Skeletal muscle satellite cell (primary cell): Measurements from ENCODE around the gene CD22.

ENCODE experiments used
- H3K27me3 ChIP-seq: 2 replicates; pipeline ENCODE4 v1.7.0; 2013; ENCODE audit warnings: low read length; ENCODE audit not compliant: control insufficient read depth, insufficient read depth
- H3K36me3 ChIP-seq: 2 replicates; pipeline ENCODE4 v1.7.0; 2013; ENCODE audit warnings: mild to moderate bottlenecking, control low read depth, low read length; ENCODE audit not compliant: insufficient read depth
- H3K4me1 ChIP-seq: 2 replicates; pipeline ENCODE4 v1.7.0; 2013; ENCODE audit warnings: low read length; ENCODE audit not compliant: control insufficient read depth, insufficient read depth
- H3K4me2 ChIP-seq: 2 replicates; pipeline ENCODE4 v1.7.0; 2013; ENCODE audit warnings: mild to moderate bottlenecking, low read length
- H3K4me3 ChIP-seq: 2 replicates; pipeline ENCODE4 v1.7.0; 2013; ENCODE audit warnings: low read length
- H3K9ac ChIP-seq: 2 replicates; pipeline ENCODE4 v1.7.0; 2013; ENCODE audit warnings: mild to moderate bottlenecking, low read depth, low read length, moderate library complexity
- H3K9me3 ChIP-seq: replicated peaks from 2 replicates; pipeline ENCODE4 v1.7.0; 2013; ENCODE audit warnings: mild to moderate bottlenecking, control low read depth, low read length

CD22 gene

GRCh38 chr19:35307931-35308330, 21.1 kb upstream of the CD22 start:
- Histone ChIP-seq H3K4me2 (no peak overlapping the region), H3K36me3 (no peaks in the 10 kb centered on the region), H3K4me3 (no peak overlapping the region), H3K9me3 (no peaks in the 10 kb centered on the region), H3K27me3 (peaks cover 24% of the 10 kb centered on the region), H3K4me1 (no peaks in the 10 kb centered on the region), H3K9ac (no peak overlapping the region)

DNA sequence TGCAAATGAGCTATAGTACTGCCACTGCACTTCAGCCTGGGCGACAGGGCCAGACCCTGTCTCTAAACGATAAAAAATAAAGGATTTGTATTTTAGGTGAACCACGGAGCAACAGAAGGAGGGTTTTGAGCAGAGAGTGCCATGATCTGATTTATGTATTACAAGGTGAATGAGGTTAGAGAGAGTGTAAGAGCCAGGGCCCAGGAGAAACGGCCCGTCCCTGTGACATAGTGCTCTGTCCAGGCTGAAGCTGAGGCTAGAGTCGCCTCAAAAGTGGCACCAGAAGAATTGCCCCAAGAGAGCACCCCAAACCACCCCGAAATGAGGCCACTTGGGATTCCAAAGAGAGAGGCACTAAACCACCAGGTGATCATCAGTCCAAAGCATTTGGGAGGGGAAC, 20.1 kb upstream of the CD22 start:
- H3K36me3 ChIP-seq: no peaks in the 10 kb centered on the region
- H3K4me3 ChIP-seq: no peak overlapping the region
- peaks cover 19% of the 10 kb centered on the region for H3K27me3 ChIP-seq
- H3K9me3 ChIP-seq: no peaks in the 10 kb centered on the region
- H3K4me2 ChIP-seq: no peak overlapping the region
- no peak overlapping the region for H3K9ac ChIP-seq
- no peaks in the 10 kb centered on the region for H3K4me1 ChIP-seq

DNA sequence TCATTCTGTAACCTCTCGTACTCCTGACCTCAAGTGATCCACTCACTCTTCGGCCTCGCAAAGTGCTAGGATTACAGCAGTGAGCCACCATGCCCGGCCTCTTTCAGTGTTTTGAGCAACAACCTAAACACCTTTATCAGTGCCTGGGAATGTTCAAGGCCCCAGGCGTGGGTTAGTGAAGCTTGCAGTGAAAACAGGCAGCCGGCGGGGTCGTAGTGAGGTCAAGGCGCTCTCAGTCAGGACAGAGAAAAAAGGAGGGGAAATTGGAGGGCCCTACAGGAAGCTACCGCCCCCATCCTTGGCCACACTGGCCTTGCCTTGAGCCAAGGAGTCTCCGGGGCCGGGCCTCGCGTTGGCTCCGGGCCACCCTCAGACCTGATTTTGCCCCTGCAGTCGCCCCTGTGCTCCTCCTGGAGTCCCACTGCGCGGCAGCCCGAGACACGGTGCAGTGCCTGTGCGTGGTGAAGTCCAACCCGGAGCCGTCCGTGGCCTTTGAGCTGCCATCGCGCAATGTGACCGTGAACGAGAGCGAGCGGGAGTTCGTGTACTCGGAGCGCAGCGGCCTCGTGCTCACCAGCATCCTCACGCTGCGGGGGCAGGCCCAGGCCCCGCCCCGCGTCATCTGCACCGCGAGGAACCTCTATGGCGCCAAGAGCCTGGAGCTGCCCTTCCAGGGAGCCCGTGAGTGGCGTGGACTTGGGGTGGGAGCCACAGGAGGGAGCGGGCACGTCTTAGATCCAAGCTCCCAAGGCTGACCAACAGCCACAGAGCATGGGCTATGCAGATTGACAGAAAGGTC, 19.3 kb upstream of the CD22 start:
- Histone ChIP-seq H3K9me3 (no peaks in the 10 kb centered on the region), H3K4me2 (no peak overlapping the region), H3K9ac (no peak overlapping the region), H3K4me1 (no peaks in the 10 kb centered on the region), H3K4me3 (no peak overlapping the region), H3K27me3 (peaks cover 19% of the 10 kb centered on the region), H3K36me3 (no peaks in the 10 kb centered on the region)

GRCh38 chr19:35310331-35310730, 18.7 kb upstream of the CD22 start:
- H3K4me1 ChIP-seq: no peaks in the 10 kb centered on the region
- no peaks in the 10 kb centered on the region for H3K9me3 ChIP-seq
- H3K4me2 ChIP-seq: no peak overlapping the region
- H3K4me3 ChIP-seq: no peak overlapping the region
- H3K36me3 ChIP-seq: no peaks in the 10 kb centered on the region
- peaks cover 19% of the 10 kb centered on the region for H3K27me3 ChIP-seq
- H3K9ac ChIP-seq: no peak overlapping the region

DNA sequence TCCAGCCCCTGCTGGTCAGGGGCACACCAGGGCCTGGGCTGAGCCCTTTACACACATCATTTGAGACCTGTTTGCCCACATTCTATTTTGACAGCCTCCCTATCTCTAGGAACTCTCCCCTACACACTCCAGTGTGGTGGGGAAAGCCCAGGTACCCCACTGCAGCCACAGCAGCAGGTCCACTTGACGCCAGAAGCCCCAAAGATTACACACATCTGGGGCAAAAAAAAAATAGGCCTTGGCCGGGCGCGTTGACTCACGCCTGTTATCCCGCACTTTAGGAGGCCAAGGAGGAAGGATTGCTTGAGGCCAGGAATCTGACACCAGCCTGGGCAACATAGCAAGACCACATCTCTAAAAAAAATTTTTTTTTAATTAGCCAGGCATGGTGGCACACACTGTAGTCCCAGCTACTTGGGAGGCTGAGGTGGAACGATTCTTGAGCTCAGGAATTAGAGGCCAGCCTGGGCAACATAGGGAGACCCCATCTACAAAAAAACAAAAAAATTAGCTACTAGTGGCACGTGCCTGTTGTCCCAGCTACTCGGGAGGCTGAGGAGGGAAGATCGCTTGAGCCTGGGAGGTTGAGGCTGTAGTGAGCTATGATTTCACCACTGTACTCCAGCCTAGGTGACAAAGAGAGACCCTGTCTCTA, 18.0 kb upstream of the CD22 start:
- peaks cover 19% of the 10 kb centered on the region for H3K27me3 ChIP-seq
- H3K9ac ChIP-seq: no peak overlapping the region
- no peaks in the 10 kb centered on the region for H3K4me1 ChIP-seq

DNA sequence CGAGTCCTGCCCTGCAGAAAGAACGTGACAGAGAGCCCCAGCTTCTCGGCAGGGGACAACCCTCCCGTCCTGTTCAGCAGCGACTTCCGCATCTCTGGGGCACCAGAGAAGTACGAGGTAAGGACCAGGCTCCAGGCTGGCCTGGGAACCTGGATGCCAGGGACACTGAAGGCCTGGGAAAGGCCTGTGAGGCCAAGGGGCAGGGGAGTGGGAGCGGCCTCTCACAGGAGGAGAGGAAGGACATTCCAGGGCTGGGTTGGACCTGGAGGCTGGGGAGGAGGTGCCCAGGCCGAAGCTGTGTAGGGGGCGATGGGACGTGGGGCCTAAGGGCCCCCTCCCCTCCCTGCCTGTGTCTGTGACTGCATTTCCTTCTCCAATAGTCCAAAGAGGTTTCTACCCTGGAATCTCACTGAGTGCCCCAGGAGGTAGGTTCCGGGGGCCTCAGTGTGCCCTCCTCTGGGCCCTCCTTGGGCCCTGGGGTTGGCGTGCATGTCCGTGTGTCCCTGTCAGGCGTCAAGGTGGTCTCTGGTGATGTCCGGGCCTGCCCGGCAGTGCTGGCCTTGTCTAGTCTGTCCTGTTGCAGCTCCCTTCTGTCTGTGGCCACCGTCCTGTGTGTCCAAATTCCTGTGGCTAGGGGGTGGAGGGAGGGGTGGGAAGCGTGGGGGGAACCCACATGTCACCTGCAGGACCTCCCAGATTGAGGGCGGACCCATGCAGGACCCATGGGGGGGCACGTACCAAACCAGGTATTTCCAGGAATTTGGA, 16.9 kb upstream of the CD22 start:
- Histone ChIP-seq H3K27me3 (peaks cover 19% of the 10 kb centered on the region), H3K4me3 (no peak overlapping the region), H3K9ac (no peak overlapping the region), H3K4me1 (no peaks in the 10 kb centered on the region), H3K36me3 (no peaks in the 10 kb centered on the region), H3K4me2 (no peak overlapping the region), H3K9me3 (no peaks in the 10 kb centered on the region)

More for the DNA sequence above, 18.0 kb upstream of the CD22 start:
- Histone ChIP-seq H3K9me3 (no peaks in the 10 kb centered on the region), H3K4me2 (no peak overlapping the region), H3K36me3 (no peaks in the 10 kb centered on the region), H3K4me3 (no peak overlapping the region)

- Histone ChIP-seq H3K4me1 (peaks cover 3% of the 10 kb centered on the region), H3K4me2 (no peak overlapping the region), H3K9ac (no peak overlapping the region), H3K36me3 (no peaks in the 10 kb centered on the region), H3K4me3 (no peak overlapping the region), H3K9me3 (no peaks in the 10 kb centered on the region), H3K27me3 (peaks cover 15% of the 10 kb centered on the region)
Measured at GRCh38 chr19:35313587-35313986, 15.4 kb upstream of the CD22 start.

GRCh38 chr19:35314031-35314430, 15.0 kb upstream of the CD22 start:
- no peak overlapping the region for H3K4me2 ChIP-seq
- H3K27me3 ChIP-seq: peaks cover 11% of the 10 kb centered on the region
- peaks cover 7% of the 10 kb centered on the region for H3K4me1 ChIP-seq
- no peaks in the 10 kb centered on the region for H3K9me3 ChIP-seq
- H3K4me3 ChIP-seq: no peak overlapping the region
- no peak overlapping the region for H3K9ac ChIP-seq
- no peaks in the 10 kb centered on the region for H3K36me3 ChIP-seq

GRCh38 chr19:35314858-35315470, 14.0 kb upstream of the CD22 start:
- Histone ChIP-seq H3K4me2 (no peak overlapping the region), H3K27me3 (peaks cover 7% of the 10 kb centered on the region), H3K36me3 (no peaks in the 10 kb centered on the region), H3K4me1 (peaks cover 13% of the 10 kb centered on the region), H3K9me3 (no peaks in the 10 kb centered on the region), H3K9ac (no peak overlapping the region), H3K4me3 (no peak overlapping the region)

DNA sequence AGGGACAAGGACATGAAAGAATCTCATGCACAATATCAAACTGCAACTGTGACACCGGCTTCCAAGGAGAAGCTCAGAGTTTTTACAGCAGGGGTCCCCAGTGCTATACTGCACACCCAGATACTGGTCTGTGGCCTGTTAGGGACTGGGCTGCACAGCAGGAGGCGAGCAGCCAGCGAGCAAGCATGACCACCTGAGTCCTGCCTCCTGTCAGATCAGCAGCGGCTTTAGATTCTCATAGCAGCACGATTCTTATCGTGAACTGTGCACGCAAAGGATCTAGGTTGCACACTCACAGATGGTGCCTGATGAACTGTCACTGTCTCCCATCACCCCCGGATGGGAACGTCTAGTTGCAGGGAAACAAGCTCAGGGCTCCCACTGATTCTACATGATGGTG, 13.1 kb upstream of the CD22 start:
- H3K36me3 ChIP-seq: no peaks in the 10 kb centered on the region
- H3K4me3 ChIP-seq: no peak overlapping the region
- no peaks in the 10 kb centered on the region for H3K9me3 ChIP-seq
- no peak overlapping the region for H3K9ac ChIP-seq
- peaks cover 13% of the 10 kb centered on the region for H3K4me1 ChIP-seq
- H3K27me3 ChIP-seq: peaks cover 3% of the 10 kb centered on the region
- H3K4me2 ChIP-seq: no peak overlapping the region

GRCh38 chr19:35316560-35316959, 12.4 kb upstream of the CD22 start:
- Histone ChIP-seq H3K36me3 (no peaks in the 10 kb centered on the region), H3K9ac (no peak overlapping the region), H3K4me2 (no peak overlapping the region), H3K27me3 (peaks cover 2% of the 10 kb centered on the region), H3K4me3 (no peak overlapping the region), H3K4me1 (peaks cover 13% of the 10 kb centered on the region), H3K9me3 (no peaks in the 10 kb centered on the region)
